Spleen (tissue), 7 donors: ENCODE measurements around the gene NFATC2.

ENCODE experiments used
- POLR2A ChIP-seq, 3 donors: fragments of 450-650 bp; IDR thresholded peaks; one replicate each; pipeline ENCODE4 v1.5.1; 2017; ENCODE audit warnings: antibody characterized with exemption in 3 of 3, mild to moderate bottlenecking in 1 of 3
- POLR2AphosphoS5 ChIP-seq, 3 donors: sonication (generic); formaldehyde crosslinking; IDR thresholded peaks; one replicate each; pipeline ENCODE4 v1.5.1; 2017; ENCODE audit warnings: antibody characterized with exemption in 3 of 3
- TF ChIP-seq, protein P1 (sequence below), 11 experiments: fragments of 200-600 bp in 7 of 11; fragments of 450-650 bp in 4 of 11; sonication (generic) in 4 of 11; IDR thresholded peaks in 8 of 11; conservative IDR thresholded peaks in 3 of 11; 1 replicate in 7 of 11; 2 replicates in 4 of 11; pipeline versions ENCODE4 v1.4.0 to v1.8.0; 2016 to 2021; ENCODE audit warnings: antibody characterized with exemption in 11 of 11, inconsistent platforms in 4 of 11, mild to moderate bottlenecking in 1 of 11
- donor health status: DM: no; HTN: no; CAD: no; lungs with moderate emphysema.
- donor health status: DM: no; HTN: no; CAD: no.
- donor health status: DM: no; HTN: no; CAD: no.

DNA sequence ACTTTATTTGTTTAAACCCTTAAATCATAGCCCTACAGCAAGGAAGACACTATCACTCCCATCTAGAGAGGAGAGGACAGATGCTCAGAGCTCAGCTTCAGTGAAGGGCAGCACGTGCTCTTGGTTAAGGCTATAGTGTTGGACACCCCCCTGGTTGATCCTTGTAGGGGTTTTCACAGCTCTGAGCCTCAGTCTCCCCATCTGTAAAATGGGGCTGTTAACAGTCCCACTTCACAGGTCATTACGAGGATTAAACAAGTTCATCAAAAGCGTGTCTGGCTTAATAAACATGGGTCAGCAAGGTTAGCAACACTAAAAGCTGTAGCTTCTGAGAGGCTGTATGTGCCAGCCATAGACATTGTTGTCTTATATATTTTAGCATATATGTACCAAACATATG is 82.4 kb downstream of the NFATC2 start:
- TF ChIP-seq, protein P1, sequence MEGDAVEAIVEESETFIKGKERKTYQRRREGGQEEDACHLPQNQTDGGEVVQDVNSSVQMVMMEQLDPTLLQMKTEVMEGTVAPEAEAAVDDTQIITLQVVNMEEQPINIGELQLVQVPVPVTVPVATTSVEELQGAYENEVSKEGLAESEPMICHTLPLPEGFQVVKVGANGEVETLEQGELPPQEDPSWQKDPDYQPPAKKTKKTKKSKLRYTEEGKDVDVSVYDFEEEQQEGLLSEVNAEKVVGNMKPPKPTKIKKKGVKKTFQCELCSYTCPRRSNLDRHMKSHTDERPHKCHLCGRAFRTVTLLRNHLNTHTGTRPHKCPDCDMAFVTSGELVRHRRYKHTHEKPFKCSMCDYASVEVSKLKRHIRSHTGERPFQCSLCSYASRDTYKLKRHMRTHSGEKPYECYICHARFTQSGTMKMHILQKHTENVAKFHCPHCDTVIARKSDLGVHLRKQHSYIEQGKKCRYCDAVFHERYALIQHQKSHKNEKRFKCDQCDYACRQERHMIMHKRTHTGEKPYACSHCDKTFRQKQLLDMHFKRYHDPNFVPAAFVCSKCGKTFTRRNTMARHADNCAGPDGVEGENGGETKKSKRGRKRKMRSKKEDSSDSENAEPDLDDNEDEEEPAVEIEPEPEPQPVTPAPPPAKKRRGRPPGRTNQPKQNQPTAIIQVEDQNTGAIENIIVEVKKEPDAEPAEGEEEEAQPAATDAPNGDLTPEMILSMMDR (IDR thresholded peaks at IDR 0.05 in 8 of 11, conservative IDR thresholded peaks at IDR 0.05 in 3 of 11) = no peak
- TF ChIP-seq POLR2A (IDR thresholded peaks at IDR 0.05) (no peak), POLR2AphosphoS5 (IDR thresholded peaks at IDR 0.05) (no peak)
